GM18520 (cell line): Measurements from ENCODE around the gene RNF17.

Experiments used
- ATAC-seq: cut with Tn5 transposase; IDR thresholded peaks from one replicate; pipeline ENCODE4 v1.9.1; 2021; ENCODE audit not compliant: unreplicated experiment

RNF17 gene

GRCh38 chr13:24894277-24894971 lies 130.5 kb downstream of the RNF17 start:
- ATAC-seq = no peak

GRCh38 chr13:24894972-24895300 lies 131.0 kb downstream of the RNF17 start:
- ATAC-seq = no peak

- ATAC-seq = no peak
Observed at GRCh38 chr13:24896061-24896460, 132.1 kb downstream of the RNF17 start.

- no peak for ATAC-seq
Observed at GRCh38 chr13:24897293-24897692, 133.3 kb downstream of the RNF17 start.

- no peak for ATAC-seq
Observed at GRCh38 chr13:24899601-24900000, 135.6 kb downstream of the RNF17 start.

- ATAC-seq = peak; percentile 36
Observed at GRCh38 chr13:24900507-24900906, 136.5 kb downstream of the RNF17 start.

- ATAC-seq = no peak
Observed at GRCh38 chr13:24905242-24905641, 141.3 kb downstream of the RNF17 start.

- no peak for ATAC-seq
Observed at GRCh38 chr13:24906268-24906667, 142.3 kb downstream of the RNF17 start.

GRCh38 chr13:24910502-24911132 lies 146.6 kb downstream of the RNF17 start:
- ATAC-seq = no peak

GRCh38 chr13:24911133-24911908 lies 147.4 kb downstream of the RNF17 start:
- no peak for ATAC-seq

GRCh38 chr13:24916464-24916863 lies 152.5 kb downstream of the RNF17 start:
- no peak for ATAC-seq

- no peak for ATAC-seq
Observed at GRCh38 chr13:24921003-24921402, 157.0 kb downstream of the RNF17 start.

- no peak for ATAC-seq
Observed at GRCh38 chr13:24921881-24922280, 157.9 kb downstream of the RNF17 start.

GRCh38 chr13:24922387-24922744 lies 158.4 kb downstream of the RNF17 start:
- ATAC-seq = no peak

GRCh38 chr13:24922745-24923591 lies 159.0 kb downstream of the RNF17 start:
- peak; percentile 89 for ATAC-seq

GRCh38 chr13:24925318-24926231 lies 161.6 kb downstream of the RNF17 start:
- ATAC-seq = no peak

- no peak for ATAC-seq
Observed at GRCh38 chr13:24927810-24928404, 163.9 kb downstream of the RNF17 start.

- ATAC-seq = no peak
Observed at GRCh38 chr13:24929196-24929595, 165.2 kb downstream of the RNF17 start.
